Muscle layer of colon (tissue), 2 donors: Measurements from ENCODE around the gene MAIP1.
A peak's percentile ranks its signal among the peaks of the same experiment; 100 is the strongest.

Source experiments
- H3K27ac ChIP-seq: one replicate; pipeline ENCODE4 v1.7.0; 2013; ENCODE audit warnings: low read depth, mild to moderate bottlenecking, low read length, moderate library complexity
- H3K27me3 ChIP-seq, 2 donors: one replicate each; pipeline ENCODE4 v1.7.0; 2013; ENCODE audit warnings: low read length in 2 of 2, mild to moderate bottlenecking in 2 of 2; ENCODE audit not compliant: insufficient read depth in 2 of 2, control insufficient read depth in 1 of 2
- H3K36me3 ChIP-seq: one replicate; pipeline ENCODE4 v1.7.0; 2013; ENCODE audit warnings: mild to moderate bottlenecking, low read length; ENCODE audit not compliant: insufficient read depth
- H3K4me1 ChIP-seq: one replicate; pipeline ENCODE4 v1.7.0; 2013; ENCODE audit warnings: mild to moderate bottlenecking, low read length; ENCODE audit not compliant: insufficient read depth
- H3K4me3 ChIP-seq, 2 donors: one replicate each; pipeline ENCODE4 v1.7.0; 2013; ENCODE audit warnings: low read length in 2 of 2, low read depth in 1 of 2, mild to moderate bottlenecking in 1 of 2, moderate library complexity in 1 of 2
- H3K9ac ChIP-seq: one replicate; pipeline ENCODE4 v1.7.0; 2013; ENCODE audit warnings: low read length
- H3K9me3 ChIP-seq: one replicate; pipeline ENCODE4 v1.7.0; 2013; ENCODE audit warnings: mild to moderate bottlenecking, low read length
- donor health status: abdominal sarcoma.
- donor health status: Adenocarcinoma of cecum.

Gene MAIP1

DNA sequence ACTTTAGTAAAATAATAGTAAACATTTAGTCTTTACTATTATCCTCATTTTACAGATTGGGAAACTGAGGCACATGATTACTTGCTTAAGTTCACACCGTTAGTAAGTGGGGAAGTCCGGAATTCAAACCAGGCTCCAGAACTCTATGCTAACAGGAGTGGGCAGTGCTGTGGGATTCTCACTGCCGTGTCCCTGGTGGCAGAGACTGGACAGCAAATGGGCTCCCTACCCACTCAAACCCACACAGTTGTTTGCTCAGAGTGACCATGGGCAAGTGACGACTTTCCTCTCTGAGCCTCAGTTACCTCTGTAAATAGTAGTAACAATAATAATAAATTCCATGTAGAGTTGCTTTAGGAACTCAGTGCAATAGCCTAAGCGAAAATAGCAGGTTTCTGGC, 24.0 kb downstream of the MAIP1 start:
- Histone ChIP-seq H3K4me1 (no peaks in the 10 kb centered on the region), H3K9me3 (no peaks in the 10 kb centered on the region), H3K36me3 (no peaks in the 10 kb centered on the region), H3K27ac (no peak overlapping the region), H3K9ac (no peak overlapping the region), H3K27me3 (no peaks in the 10 kb centered on the region), H3K4me3 (no peak overlapping the region)

DNA sequence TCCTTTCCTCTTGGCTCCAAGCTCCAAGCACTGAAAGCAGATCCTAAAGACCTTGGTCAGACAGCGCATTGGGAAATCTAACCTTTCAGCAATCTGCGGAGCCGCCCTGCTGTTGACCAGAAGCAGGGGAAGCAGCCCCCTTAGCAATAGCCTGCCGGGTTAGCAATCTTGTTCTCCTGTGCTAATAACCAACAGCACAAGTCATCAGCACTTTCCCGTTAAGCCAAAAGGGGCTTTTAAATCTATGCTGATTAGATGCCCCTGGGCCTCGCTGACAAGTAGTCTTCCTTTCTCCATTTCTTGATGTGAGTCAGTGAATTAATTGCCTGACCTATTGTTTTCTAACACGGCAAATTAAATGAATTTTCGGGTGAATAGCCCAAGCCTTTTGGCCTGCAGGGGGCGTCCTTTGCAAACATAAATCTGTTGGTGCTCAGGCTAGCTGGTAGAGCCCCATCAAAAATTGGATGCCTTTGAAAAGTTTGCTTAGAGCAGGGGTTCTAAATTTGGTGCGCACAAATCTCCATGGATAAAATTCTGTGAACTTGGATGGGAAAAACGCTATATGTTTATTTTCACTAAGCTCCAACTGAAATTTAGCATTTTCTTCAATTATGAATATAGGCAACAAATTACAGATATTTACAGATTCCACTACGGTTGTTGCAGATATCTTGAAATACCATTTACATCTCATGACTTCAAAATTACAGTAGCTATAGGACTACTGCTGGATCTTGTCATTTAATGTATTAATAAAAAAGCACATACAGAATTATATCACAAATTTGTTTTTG, 24.6 kb downstream of the MAIP1 start:
- Histone ChIP-seq H3K9me3 (no peaks in the 10 kb centered on the region), H3K4me1 (no peaks in the 10 kb centered on the region), H3K27ac (no peak overlapping the region), H3K36me3 (no peaks in the 10 kb centered on the region), H3K27me3 (no peaks in the 10 kb centered on the region), H3K9ac (peak overlapping the region; percentile 34), H3K4me3 (peak overlapping the region in 1 of 2 donors; percentile 30)

DNA sequence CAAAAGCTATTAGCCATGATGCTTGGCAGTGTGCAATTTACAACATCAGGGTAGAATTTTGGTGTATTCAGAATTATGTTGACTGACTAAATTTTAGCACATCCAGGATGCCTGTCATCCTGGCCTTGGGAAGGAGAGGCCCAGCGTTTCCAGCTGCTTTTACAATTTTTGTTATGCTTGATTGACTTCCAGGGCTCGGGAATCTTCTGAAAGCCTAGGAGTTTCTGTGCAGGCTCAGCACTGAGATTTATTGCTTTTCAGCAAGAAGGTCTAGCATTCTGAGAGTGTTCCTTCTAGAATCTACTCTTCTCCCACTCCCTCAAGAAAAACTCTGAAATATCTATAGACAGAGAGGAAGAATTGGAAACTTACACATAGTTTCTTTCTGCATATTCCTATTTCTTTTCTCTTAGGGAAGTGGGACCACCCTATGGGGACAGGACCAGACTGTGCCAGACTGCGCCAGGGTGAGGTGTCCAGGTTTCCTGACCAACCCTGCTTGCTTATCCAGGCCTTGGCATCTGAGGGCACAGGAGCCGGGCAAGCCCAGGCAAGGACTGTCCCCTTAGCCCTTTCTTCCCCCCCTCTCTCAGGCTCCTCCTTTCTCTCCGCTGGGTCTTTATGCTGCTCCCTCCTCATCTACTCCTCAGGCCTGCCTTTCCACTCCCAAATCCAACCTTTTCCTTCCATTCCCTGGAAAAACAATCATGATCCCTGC, 26.9 kb downstream of the MAIP1 start:
- no peaks in the 10 kb centered on the region for H3K36me3 ChIP-seq
- H3K9me3 ChIP-seq, result no peaks in the 10 kb centered on the region
- no peak overlapping the region for H3K9ac ChIP-seq
- H3K27me3 ChIP-seq, result no peaks in the 10 kb centered on the region
- H3K4me3 ChIP-seq, result no peak overlapping the region
- H3K4me1 ChIP-seq, result no peaks in the 10 kb centered on the region
- H3K27ac ChIP-seq, result no peak overlapping the region

DNA sequence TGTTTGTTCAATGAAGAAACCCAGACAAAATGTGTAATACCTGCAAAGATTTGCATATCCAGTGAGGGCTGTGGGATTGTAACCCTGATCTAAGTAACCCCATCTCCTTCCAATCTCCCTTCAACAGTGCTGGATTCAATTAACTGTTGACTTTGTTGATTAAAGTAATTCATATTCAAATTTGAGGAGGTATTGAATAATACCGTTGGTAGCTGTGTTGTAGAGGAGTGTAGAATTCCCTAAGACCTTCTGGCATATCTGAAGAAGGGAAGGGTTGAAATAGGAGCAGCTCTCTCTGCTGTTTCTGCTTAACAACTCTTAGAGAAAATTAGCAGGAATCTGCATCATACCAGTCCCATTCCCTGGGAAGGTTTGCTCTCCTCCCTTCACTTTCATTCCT, 28.2 kb downstream of the MAIP1 start:
- no peak overlapping the region for H3K4me3 ChIP-seq
- H3K9ac ChIP-seq, result no peak overlapping the region
- H3K36me3 ChIP-seq, result no peaks in the 10 kb centered on the region
- no peaks in the 10 kb centered on the region for H3K27me3 ChIP-seq
- H3K4me1 ChIP-seq, result no peaks in the 10 kb centered on the region
- no peaks in the 10 kb centered on the region for H3K9me3 ChIP-seq
- no peak overlapping the region for H3K27ac ChIP-seq

DNA sequence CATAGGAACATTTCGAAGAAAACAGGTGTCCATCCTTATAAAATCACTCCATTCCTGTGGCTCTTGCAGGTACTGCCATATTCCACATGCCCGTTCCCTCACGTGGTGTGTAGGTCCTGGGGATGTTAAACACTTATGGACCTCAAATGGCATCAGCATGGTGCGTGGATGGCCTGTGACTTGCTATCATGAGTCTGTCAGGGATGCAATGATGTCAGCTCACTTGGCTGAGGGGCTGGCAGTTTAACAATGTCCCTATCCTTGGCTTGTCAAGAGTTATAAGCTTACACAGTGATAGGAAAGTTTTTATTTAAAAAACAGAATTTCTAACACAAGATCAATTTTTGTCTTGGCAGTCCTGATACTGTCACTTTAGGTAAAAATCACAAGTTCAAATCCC, 28.8 kb downstream of the MAIP1 start:
- H3K9ac ChIP-seq, result no peak overlapping the region
- H3K4me3 ChIP-seq, result no peak overlapping the region
- H3K27ac ChIP-seq, result no peak overlapping the region
- no peaks in the 10 kb centered on the region for H3K4me1 ChIP-seq
- no peaks in the 10 kb centered on the region for H3K9me3 ChIP-seq
- H3K27me3 ChIP-seq, result no peaks in the 10 kb centered on the region
- H3K36me3 ChIP-seq, result no peaks in the 10 kb centered on the region

DNA sequence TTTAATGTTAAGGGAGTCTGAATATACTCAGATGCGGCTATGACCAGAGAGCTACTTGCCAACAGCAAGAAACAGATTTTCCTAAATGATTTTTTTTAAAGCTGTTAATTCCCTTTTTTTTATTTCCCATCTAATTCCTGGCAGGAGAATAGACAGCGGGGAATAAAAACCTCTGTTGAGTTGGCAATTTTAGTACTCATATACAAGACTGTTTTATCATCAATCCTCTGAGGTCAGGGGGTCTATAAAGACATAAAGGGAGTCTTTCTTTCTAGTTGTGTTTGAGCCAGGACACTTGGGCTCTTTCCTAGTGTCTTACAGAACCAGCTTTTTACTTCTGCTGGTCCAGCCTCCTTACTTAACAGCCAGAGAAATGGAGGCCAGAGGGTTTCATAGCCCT, 29.4 kb downstream of the MAIP1 start:
- H3K36me3 ChIP-seq, result no peaks in the 10 kb centered on the region
- H3K27me3 ChIP-seq, result no peaks in the 10 kb centered on the region
- H3K9ac ChIP-seq, result no peak overlapping the region
- no peaks in the 10 kb centered on the region for H3K4me1 ChIP-seq
- H3K9me3 ChIP-seq, result no peaks in the 10 kb centered on the region
- no peak overlapping the region for H3K4me3 ChIP-seq
- H3K27ac ChIP-seq, result no peak overlapping the region

DNA sequence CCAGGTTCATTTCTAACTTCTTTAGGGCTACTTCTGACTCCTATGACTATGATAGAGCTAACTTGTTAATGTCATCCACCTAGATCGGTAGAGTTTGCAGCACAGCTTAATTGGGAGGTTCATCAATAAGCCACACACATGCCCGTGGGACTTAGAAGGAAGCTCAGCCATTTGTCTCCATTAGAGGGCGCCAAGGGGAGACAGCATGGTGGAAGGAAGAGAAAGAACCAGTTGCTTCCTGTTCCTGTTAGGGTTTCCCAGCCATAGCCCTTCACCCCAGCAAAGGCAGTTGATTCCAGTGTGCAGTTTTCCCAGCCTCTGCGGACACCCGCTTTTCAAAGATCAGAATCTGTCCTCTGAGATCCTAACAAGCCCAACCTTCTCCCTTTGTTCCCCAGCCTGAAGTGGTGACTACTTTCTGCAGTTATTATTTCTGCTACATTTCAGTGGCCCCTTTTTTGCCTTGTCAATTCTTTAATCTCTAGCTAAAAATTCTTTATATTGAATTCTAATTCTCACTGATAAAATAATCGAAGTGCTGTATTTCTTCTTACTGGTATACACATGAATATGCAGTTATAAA, 30.3 kb downstream of the MAIP1 start:
- H3K9me3 ChIP-seq, result no peaks in the 10 kb centered on the region
- H3K27ac ChIP-seq, result no peak overlapping the region

DNA sequence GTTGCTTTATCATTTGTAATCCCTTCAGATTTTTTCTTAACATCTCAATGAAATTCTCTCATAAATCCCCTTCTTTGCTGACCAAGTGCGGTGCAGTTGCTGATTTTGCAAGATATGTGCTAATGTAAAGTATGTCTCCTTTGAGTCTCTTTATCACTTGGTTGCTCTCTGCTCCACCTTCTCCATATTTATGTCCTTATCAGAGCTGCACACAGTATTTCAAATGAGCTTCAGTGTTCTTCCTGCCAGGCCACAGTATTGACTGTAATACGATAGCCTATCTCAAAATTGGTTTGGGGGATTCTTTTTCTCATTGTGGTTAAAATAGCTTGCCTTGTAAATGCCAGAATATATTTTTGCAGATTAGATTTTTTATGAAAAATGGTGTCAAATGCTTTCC, 32.2 kb downstream of the MAIP1 start:
- no peak overlapping the region for H3K27ac ChIP-seq
- no peaks in the 10 kb centered on the region for H3K9me3 ChIP-seq
- H3K4me3 ChIP-seq, result no peak overlapping the region
- no peaks in the 10 kb centered on the region for H3K4me1 ChIP-seq
- no peaks in the 10 kb centered on the region for H3K27me3 ChIP-seq
- H3K9ac ChIP-seq, result no peak overlapping the region
- no peaks in the 10 kb centered on the region for H3K36me3 ChIP-seq

More for the DNA sequence above, 30.3 kb downstream of the MAIP1 start:
- no peaks in the 10 kb centered on the region for H3K27me3 ChIP-seq
- H3K9ac ChIP-seq, result no peak overlapping the region
- H3K4me1 ChIP-seq, result no peaks in the 10 kb centered on the region
- no peak overlapping the region for H3K4me3 ChIP-seq
- no peaks in the 10 kb centered on the region for H3K36me3 ChIP-seq

DNA sequence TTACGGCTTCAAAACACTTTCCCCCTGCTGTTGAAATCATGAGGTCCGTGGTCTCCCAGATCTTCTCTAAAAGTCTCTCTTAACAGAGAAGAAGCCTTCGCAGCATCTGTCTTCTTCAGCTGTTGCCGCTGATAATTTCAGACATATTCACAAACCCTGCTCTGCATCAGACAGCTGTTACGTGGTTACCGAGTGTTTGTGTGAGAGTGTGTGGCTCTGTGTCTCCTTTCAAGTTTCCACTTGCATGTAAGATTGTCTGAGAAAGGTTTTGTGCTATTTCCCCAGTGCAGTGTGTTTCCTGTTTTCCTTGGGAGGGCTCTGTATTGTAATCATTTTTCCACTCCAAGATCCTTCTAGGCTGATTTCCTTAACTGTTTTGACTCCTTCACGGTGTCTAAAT, 32.8 kb downstream of the MAIP1 start:
- H3K9me3 ChIP-seq, result no peaks in the 10 kb centered on the region
- H3K9ac ChIP-seq, result no peak overlapping the region
- no peak overlapping the region for H3K27ac ChIP-seq
- H3K36me3 ChIP-seq, result no peaks in the 10 kb centered on the region
- H3K4me1 ChIP-seq, result no peaks in the 10 kb centered on the region
- H3K4me3 ChIP-seq, result no peak overlapping the region
- H3K27me3 ChIP-seq, result no peaks in the 10 kb centered on the region

DNA sequence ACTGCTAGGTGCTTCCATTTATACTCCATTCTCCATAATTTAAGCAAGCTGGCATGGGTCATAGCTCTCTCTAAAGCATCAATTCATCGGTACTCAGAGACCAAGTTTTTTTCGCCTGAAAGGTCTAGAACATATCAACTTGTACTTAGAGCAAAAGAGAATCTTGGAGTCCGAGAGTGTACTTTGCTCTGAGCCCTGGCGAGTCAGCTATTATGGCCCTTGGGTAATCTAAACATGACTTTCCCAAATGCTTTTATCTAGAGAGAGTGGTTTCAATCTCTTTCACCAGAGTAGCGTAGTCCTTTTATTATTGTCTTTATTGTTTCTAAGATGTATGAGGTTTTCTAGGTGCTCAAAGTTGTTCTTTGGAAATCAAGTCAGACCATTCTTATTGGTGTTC, 34.4 kb downstream of the MAIP1 start:
- Histone ChIP-seq H3K4me1 (no peaks in the 10 kb centered on the region), H3K9ac (no peak overlapping the region), H3K27me3 (no peaks in the 10 kb centered on the region), H3K9me3 (no peaks in the 10 kb centered on the region), H3K27ac (no peak overlapping the region), H3K4me3 (no peak overlapping the region), H3K36me3 (no peaks in the 10 kb centered on the region)

DNA sequence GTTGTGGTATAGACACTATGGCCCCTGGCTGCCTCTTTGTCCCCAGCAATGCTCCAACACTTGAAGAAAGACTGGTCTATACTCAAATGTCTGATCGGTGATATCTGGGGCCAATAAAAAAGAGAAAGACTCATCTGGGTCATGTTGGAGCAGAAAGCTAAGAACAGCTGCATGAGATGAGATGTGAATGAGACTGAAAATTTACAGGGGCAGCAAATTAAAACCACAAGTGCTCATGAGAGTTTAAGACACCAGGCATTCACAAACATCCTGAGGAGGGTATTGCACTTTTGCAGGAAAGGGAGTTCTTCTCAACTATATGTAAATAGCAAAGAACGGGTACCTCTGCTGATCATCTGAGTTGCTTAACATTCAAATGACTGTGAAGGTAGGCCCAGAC, 36.3 kb downstream of the MAIP1 start:
- Histone ChIP-seq H3K9ac (no peak overlapping the region), H3K9me3 (no peaks in the 10 kb centered on the region), H3K36me3 (no peaks in the 10 kb centered on the region), H3K4me1 (no peaks in the 10 kb centered on the region), H3K4me3 (no peak overlapping the region), H3K27ac (no peak overlapping the region), H3K27me3 (no peaks in the 10 kb centered on the region)
